GM12892 (cell line): Measurements from ENCODE around the gene KRT37.

Experiments
- POLR2AphosphoS5 ChIP-seq: IDR thresholded peaks from 2 replicates; pipeline ENCODE4 v1.6.1; 2011; ENCODE audit warnings: low read depth, low read length, control low read depth
- TAF1 ChIP-seq: IDR thresholded peaks from 2 replicates; pipeline ENCODE4 v1.6.1; 2011; ENCODE audit warnings: low read depth, mild to moderate bottlenecking, control low read depth, low read length, borderline replicate concordance

GRCh38 chr17:41446806-41447205 is 22.4 kb upstream of the KRT37 start:
- no peak for TF ChIP-seq POLR2AphosphoS5
- no peak for TF ChIP-seq TAF1
